BLaER1 (cell line): ENCODE measurements around the gene ROCK2.

Source experiments
- H3K27ac ChIP-seq: shearing (Covaris generic); formaldehyde crosslinking; 2 replicates; pipeline ENCODE4 v1.8.1; 2022
- H3K27me3 ChIP-seq: shearing (Covaris generic); formaldehyde crosslinking; 2 replicates; pipeline ENCODE4 v1.8.1; 2022
- H3K36me3 ChIP-seq: shearing (Covaris generic); formaldehyde crosslinking; 2 replicates; pipeline ENCODE4 v1.8.1; 2022
- H3K4me1 ChIP-seq: shearing (Covaris generic); formaldehyde crosslinking; 2 replicates; pipeline ENCODE4 v1.8.1; 2022
- H3K4me2 ChIP-seq: shearing (Covaris generic); formaldehyde crosslinking; 2 replicates; pipeline ENCODE4 v1.8.1; 2022
- H3K4me3 ChIP-seq: shearing (Covaris generic); formaldehyde crosslinking; 2 replicates; pipeline ENCODE4 v1.8.1; 2022
- H3K9ac ChIP-seq: shearing (Covaris generic); formaldehyde crosslinking; 2 replicates; pipeline ENCODE4 v1.8.1; 2022
- H3K9me3 ChIP-seq: shearing (Covaris generic); formaldehyde crosslinking; 2 replicates; pipeline ENCODE4 v1.8.1; 2022
- H4K20me1 ChIP-seq: shearing (Covaris generic); formaldehyde crosslinking; 2 replicates; pipeline ENCODE4 v1.8.1; 2022
- Cebpa-rat ChIP-seq: shearing (Covaris generic); IDR thresholded peaks from 2 replicates; pipeline ENCODE4 v1.8.1; 2022

The ROCK2 gene

DNA sequence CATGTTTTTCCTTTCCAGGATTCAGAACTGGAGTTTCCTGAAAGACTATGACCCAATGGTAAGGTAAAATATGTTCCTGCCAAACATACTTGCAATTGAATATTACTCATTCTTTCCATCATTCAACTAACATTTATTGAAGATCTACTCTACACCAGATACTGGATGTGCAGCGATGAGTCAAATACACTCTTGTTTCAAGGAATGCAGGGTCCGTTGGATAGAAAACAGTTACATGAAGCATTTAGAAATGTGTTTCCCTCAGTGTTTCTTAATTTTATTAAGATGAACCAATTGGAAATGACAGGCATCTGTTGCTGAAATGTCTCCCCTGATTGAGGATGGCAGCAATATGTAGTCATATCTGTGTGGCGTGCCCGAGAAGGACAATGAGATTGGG, 203.9 kb downstream of the ROCK2 start:
- H3K4me3 ChIP-seq, result no peak overlapping the region
- no peak for TF ChIP-seq Cebpa-rat
- H3K4me1 ChIP-seq, result peaks cover 3% of the 10 kb centered on the region; the same call in 1 of the 2 replicates
- H3K9me3 ChIP-seq, result no peaks in the 10 kb centered on the region
- no peak overlapping the region for H3K27ac ChIP-seq
- no peaks in the 10 kb centered on the region for H3K36me3 ChIP-seq
- H3K4me2 ChIP-seq, result no peak overlapping the region
- no peaks in the 10 kb centered on the region for H3K27me3 ChIP-seq
- H3K9ac ChIP-seq, result no peak overlapping the region
- H4K20me1 ChIP-seq, result no peaks in the 10 kb centered on the region

DNA sequence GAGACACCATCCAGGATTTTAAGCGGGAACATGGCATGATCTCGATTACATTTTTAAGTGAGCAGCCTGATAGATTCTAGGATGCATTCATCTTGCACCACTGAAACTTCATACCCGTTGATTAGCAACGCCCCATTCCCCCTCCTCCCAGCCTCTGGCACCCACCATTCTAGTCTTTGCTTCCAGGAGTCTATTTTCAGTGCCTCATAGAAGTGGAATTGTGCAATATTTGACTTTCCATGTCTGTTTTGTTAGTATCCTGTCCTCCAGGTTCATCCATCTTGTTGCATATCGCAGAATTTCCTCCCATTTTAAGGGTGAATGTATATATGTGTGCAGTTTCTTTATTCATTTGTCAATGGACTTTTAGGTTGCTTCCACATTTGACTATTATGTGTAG, 210.1 kb downstream of the ROCK2 start:
- Histone ChIP-seq H4K20me1 (no peaks in the 10 kb centered on the region), H3K36me3 (no peaks in the 10 kb centered on the region), H3K4me1 (peaks cover 42% of the 10 kb centered on the region), H3K9me3 (no peaks in the 10 kb centered on the region), H3K27me3 (no peaks in the 10 kb centered on the region), H3K4me3 (no peak overlapping the region), H3K9ac (no peak overlapping the region), H3K4me2 (no peak overlapping the region), H3K27ac (no peak overlapping the region)
- TF ChIP-seq Cebpa-rat, result 0 out of 2 replicates have a peak, but pooled peaks have one; percentile 8

DNA sequence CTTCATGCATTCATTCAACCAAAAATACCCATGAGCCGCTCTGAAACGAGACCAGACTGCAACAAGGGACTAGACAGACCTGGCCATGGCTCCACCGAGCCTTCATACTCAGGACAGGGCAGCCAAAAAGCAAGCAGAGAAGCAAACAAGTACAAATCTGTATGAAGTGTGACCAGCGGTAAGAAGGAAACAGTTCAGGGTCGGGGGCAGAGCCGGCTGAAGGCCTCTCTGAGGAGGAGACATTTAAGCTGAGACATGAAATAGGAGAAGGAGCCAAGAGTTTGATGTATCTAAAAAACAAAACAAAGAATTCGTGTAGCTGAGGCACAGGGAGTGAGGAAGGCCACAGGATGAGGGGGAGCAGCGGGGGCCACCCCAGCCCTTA, 210.5 kb downstream of the ROCK2 start:
- H3K4me3 ChIP-seq, result no peak overlapping the region

DNA sequence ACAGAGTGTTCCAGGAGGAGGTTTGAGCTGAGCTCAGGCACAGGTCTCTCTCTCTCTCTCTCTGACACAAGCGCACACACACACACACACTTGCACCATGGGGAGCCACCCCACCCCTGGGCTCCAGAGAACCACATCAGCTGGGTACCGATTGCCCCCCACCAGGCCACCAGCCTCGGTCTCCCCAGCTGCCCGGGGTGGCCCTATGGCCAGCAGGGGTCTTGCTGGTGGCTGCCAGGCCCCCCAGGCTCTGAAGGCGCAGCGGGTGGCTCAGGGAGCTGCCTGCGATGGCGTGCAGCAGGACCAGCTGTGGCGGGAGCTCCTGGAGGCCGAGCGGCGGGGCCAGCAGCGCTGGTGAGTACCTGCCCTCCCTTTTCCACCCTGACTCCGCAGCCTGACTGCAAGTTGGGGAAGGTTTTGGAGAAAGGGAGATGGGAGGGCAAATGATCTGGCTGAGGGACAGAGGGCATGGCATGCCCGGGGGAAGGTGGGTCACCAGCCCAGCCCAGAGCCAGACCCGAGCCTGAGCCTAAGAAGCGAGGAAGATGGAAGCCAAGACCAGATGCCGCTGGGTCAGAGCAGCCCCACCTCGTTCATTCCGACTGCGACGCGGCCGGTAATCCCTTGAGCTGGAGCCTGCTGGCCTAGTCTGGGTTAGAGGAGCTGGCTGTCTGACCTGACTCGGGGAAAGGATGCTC, 211.0 kb downstream of the ROCK2 start:
- Histone ChIP-seq H3K36me3 (no peaks in the 10 kb centered on the region), H3K4me1 (peaks cover 52% of the 10 kb centered on the region), H3K9ac (peak overlapping the region; percentile 24; the same call in 1 of the 2 replicates), H3K9me3 (no peaks in the 10 kb centered on the region), H3K27me3 (no peaks in the 10 kb centered on the region), H3K27ac (peak overlapping the region; percentile 49; the same call in 1 of the 2 replicates), H4K20me1 (no peaks in the 10 kb centered on the region), H3K4me2 (peak overlapping the region; percentile 76), H3K4me3 (peak overlapping the region; percentile 59)
- no peak for TF ChIP-seq Cebpa-rat

More for the DNA sequence above, 210.5 kb downstream of the ROCK2 start:
- no peak for TF ChIP-seq Cebpa-rat
- Histone ChIP-seq H3K36me3 (no peaks in the 10 kb centered on the region), H3K27ac (no peak overlapping the region), H3K9ac (no peak overlapping the region), H3K4me1 (peaks cover 46% of the 10 kb centered on the region), H4K20me1 (no peaks in the 10 kb centered on the region), H3K27me3 (no peaks in the 10 kb centered on the region), H3K9me3 (no peaks in the 10 kb centered on the region), H3K4me2 (no peak overlapping the region)

DNA sequence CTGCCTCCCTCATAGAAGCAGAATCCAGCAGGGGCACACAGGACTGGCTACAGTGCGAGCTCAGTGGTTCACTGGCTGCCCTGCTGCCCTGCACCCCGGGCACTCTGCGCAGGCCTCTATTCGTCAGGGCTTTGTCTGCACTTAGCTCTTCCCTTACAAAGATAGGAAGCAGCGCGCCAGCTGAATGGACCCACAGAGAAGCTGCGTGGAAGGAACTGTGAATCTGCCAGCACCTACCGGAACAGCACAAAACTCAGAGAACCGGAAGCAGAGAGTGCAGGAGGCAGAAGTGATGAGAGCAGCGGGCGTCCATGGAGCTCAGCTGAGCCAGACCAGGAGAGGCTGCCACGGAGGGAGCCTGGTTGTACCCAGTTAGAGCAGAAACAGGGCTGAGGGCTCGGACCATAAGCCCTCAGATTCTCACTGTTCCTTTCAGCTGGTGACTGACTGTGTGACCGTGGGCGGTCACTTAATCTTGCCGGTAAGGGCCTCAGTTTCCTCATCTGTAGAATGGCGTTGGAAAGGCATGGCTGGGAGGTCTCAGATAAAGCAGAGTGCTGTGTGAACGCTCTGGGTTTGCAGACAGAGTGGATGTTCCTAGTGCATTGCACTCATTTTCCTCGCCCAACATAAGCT, 212.3 kb downstream of the ROCK2 start:
- Histone ChIP-seq H3K36me3 (no peaks in the 10 kb centered on the region), H3K27ac (no peak overlapping the region), H3K4me3 (no peak overlapping the region), H3K4me1 (peaks cover 53% of the 10 kb centered on the region), H3K27me3 (no peaks in the 10 kb centered on the region), H4K20me1 (no peaks in the 10 kb centered on the region), H3K4me2 (peak overlapping the region; percentile 76), H3K9ac (no peak overlapping the region), H3K9me3 (no peaks in the 10 kb centered on the region)
- no peak for TF ChIP-seq Cebpa-rat

DNA sequence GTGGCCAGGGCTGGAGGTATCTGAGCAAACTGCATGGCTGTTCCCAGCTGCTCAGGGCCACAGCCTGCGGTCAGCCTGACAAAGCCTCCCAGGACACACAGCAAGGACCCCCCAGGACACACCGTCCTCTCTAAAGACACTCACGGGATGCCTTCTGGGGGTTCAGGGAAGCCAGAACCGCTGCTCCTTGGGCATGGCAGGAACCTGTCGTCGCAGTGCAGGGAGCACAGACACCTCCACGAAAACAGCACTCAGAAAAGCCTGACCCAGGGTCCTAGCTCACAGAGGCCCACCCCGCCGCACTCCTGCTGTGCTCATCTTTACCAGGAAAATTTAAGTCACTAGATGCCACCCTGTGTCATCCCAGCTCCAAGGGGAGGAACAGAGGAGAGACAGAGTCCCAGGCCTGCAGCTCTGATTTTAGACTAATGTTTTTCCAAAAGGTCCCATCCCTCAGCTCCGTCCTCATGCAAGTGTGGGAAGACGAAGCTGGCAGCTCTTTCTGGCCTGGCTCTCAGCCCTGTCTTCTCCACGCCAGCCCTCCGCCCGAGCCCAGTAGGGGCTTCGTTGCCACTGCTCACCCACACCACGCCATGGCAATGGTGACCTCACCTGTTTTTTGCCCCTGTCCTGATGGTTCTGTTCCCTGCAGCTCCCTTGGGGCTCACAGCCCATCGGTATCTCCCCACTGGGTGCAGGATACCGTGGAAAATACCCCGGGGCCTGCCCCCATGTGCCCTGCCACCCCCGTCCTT, 213.1 kb downstream of the ROCK2 start:
- Histone ChIP-seq H4K20me1 (no peaks in the 10 kb centered on the region), H3K27me3 (no peaks in the 10 kb centered on the region), H3K4me1 (peaks cover 53% of the 10 kb centered on the region), H3K9ac (no peak overlapping the region), H3K4me3 (no peak overlapping the region), H3K36me3 (no peaks in the 10 kb centered on the region), H3K9me3 (no peaks in the 10 kb centered on the region), H3K4me2 (peak overlapping the region; percentile 82), H3K27ac (no peak overlapping the region)
- no peak for TF ChIP-seq Cebpa-rat
